GM12878 (cell line): ENCODE measurements around the gene MRPL49. TPM values are rescaled to one million over a fixed set of nuclear protein-coding genes. Genes with fewer than 3 reads are reported as not detected.

Experiments
- ATAC-seq: fragments of 200-7000 bp; cut with Tn5 transposase; 3 replicates; pipeline ENCODE4 v1.9.1; 2020; ENCODE audit warnings: mild to moderate bottlenecking, moderate library complexity
- BruUV-seq: library from RNA; stranded (reverse); fragments of 400-500 nt; replicated peaks from 2 replicates; lab custom pipeline; 2021; lab: Mats Ljungman, UMichigan
- CTCF ChIA-PET: fragments of 300-600 bp; sonication (Branson Sonifier 250); formaldehyde crosslinking; extraction: SDS; loops from one replicate; lab custom pipeline; 2021; ENCODE audit warnings: inconsistent platforms; lab: Yijun Ruan, JAX
- POLR2A ChIA-PET: fragments of 350-600 bp; formaldehyde crosslinking; extraction: SDS; loops from one replicate; lab custom pipeline; 2021; ENCODE audit warnings: inconsistent platforms; lab: Charles Lee
- RAD21 ChIA-PET: fragments of 300-600 bp; sonication (Branson Sonifier 250); formaldehyde crosslinking; loops from one replicate; lab custom pipeline; 2023; ENCODE audit warnings: antibody characterized with exemption; ENCODE audit not compliant: unreplicated experiment; lab: Charles Lee
- SMC1A ChIA-PET: fragments of 300-600 bp; sonication (Branson Sonifier 250); formaldehyde crosslinking; loops from one replicate; lab custom pipeline; 2023; ENCODE audit not compliant: unreplicated experiment, uncharacterized antibody; lab: Charles Lee
- DNase-seq: peaks from one replicate; pipeline ENCODE4 v3.0.0-alpha.2; 2011; ENCODE audit warnings: low read depth, low spot score
- FAIRE-seq: peaks from 3 replicates; lab custom pipeline; 2011; peaks lifted over from hg19 to GRCh38; lab: Jason Lieb, UNC
- H2AFZ ChIP-seq: 2 replicates; pipeline ENCODE4 v1.6.0; 2011; ENCODE audit warnings: low read depth, low read length, control low read depth; ENCODE audit not compliant: control insufficient read depth
- H3K27ac ChIP-seq: 2 replicates; pipeline ENCODE4 v1.5.1; 2011; ENCODE audit warnings: control low read depth; ENCODE audit not compliant: control insufficient read depth, insufficient read depth
- H3K27me3 ChIP-seq, 2 experiments: replicated peaks in 1 of 2; 2 replicates each; pipeline versions ENCODE4 v1.6.0 to v1.6.1; 2011; ENCODE audit warnings: low read length in 1 of 2; ENCODE audit not compliant: control insufficient read depth in 2 of 2, insufficient read depth in 2 of 2
- H3K36me3 ChIP-seq, 2 experiments: 2 replicates each; pipeline ENCODE4 v1.5.1; 2011; ENCODE audit warnings: low read length in 1 of 2; ENCODE audit not compliant: control insufficient read depth in 2 of 2, insufficient read depth in 2 of 2
- H3K4me1 ChIP-seq: 2 replicates; pipeline ENCODE4 v1.6.1; 2011; ENCODE audit warnings: mild to moderate bottlenecking, low read length, moderate library complexity, mixed read lengths; ENCODE audit not compliant: control insufficient read depth, insufficient read depth
- H3K4me2 ChIP-seq: 2 replicates; pipeline ENCODE4 v1.6.0; 2011; ENCODE audit warnings: control low read depth; ENCODE audit not compliant: control insufficient read depth, insufficient read depth
- H3K4me3 ChIP-seq: fragments of 200-600 bp; sonication (generic); 2 replicates; pipeline ENCODE4 v1.5.1; 2016
- H3K79me2 ChIP-seq: 2 replicates; pipeline ENCODE4 v1.6.0; 2011; ENCODE audit warnings: low read length; ENCODE audit not compliant: control insufficient read depth, insufficient read depth
- H3K9ac ChIP-seq: 2 replicates; pipeline ENCODE4 v1.8.0; 2011; ENCODE audit warnings: low read length, control low read depth, mixed read lengths; ENCODE audit not compliant: control insufficient read depth, insufficient read depth
- H3K9me3 ChIP-seq: replicated peaks from 3 replicates; pipeline ENCODE4 v1.5.1; 2011; ENCODE audit warnings: mild to moderate bottlenecking, low read length; ENCODE audit not compliant: control insufficient read depth, insufficient read depth
- H4K20me1 ChIP-seq: 2 replicates; pipeline ENCODE4 v1.6.0; 2011; ENCODE audit not compliant: control insufficient read depth, insufficient read depth
- CHD1 ChIP-seq: IDR thresholded peaks from 2 replicates; pipeline ENCODE4 v1.6.1; 2012; ENCODE audit warnings: low read depth, low read length, improper control_type of control experiment
- GABPA ChIP-seq: IDR thresholded peaks from 2 replicates; pipeline ENCODE4 v1.6.1; 2014; ENCODE audit warnings: antibody characterized with exemption, low read depth, mild to moderate bottlenecking, inconsistent platforms
- IKZF1 ChIP-seq: fragments of 450-650 bp; conservative IDR thresholded peaks from 2 replicates; pipeline ENCODE4 v1.6.1; 2017; ENCODE audit warnings: antibody characterized with exemption, mild to moderate bottlenecking
- JUND ChIP-seq: IDR thresholded peaks from 2 replicates; pipeline ENCODE4 v1.6.1; 2012; ENCODE audit warnings: low read depth, mild to moderate bottlenecking, low read length, improper control_type of control experiment, moderate library complexity
- KAT2A ChIP-seq: conservative IDR thresholded peaks from 2 replicates; pipeline ENCODE4 v1.6.1; 2011; ENCODE audit warnings: low read depth, low read length; ENCODE audit not compliant: control insufficient read depth
- MYC ChIP-seq: IDR thresholded peaks from 2 replicates; pipeline ENCODE4 v1.6.1; 2011; ENCODE audit warnings: mild to moderate bottlenecking, low read length, moderate library complexity, inconsistent platforms; ENCODE audit not compliant: insufficient read depth, insufficient replicate concordance, insufficient read length, severe bottlenecking
- NR2F1 ChIP-seq: fragments of 450-650 bp; conservative IDR thresholded peaks from 2 replicates; pipeline ENCODE4 v1.6.1; 2017; ENCODE audit warnings: mild to moderate bottlenecking
- PML ChIP-seq: IDR thresholded peaks from 2 replicates; pipeline ENCODE4 v1.6.1; 2012; ENCODE audit warnings: low read length, inconsistent platforms
- POLR2AphosphoS5 ChIP-seq: IDR thresholded peaks from 2 replicates; pipeline ENCODE4 v1.6.1; 2011; ENCODE audit warnings: mild to moderate bottlenecking, low read length, inconsistent platforms
- RB1 ChIP-seq: fragments of 450-650 bp; formaldehyde crosslinking; IDR thresholded peaks from 2 replicates; pipeline ENCODE4 v1.6.1; 2017; ENCODE audit warnings: mild to moderate bottlenecking, borderline replicate concordance
- RFX5 ChIP-seq: IDR thresholded peaks from 2 replicates; pipeline ENCODE4 v1.6.1; 2011; ENCODE audit warnings: low read depth, low read length, improper control_type of control experiment
- SREBF2 ChIP-seq: IDR thresholded peaks from 2 replicates; pipeline ENCODE4 v1.6.1; 2012; ENCODE audit warnings: mild to moderate bottlenecking, low read length
- TAF1 ChIP-seq: IDR thresholded peaks from 2 replicates; pipeline ENCODE4 v1.6.1; 2011; ENCODE audit warnings: mild to moderate bottlenecking, low read depth, low read length, borderline replicate concordance
- ZNF622 ChIP-seq: fragments of 450-650 bp; IDR thresholded peaks from 2 replicates; pipeline ENCODE4 v1.6.1; 2017; ENCODE audit warnings: mild to moderate bottlenecking, inconsistent platforms
- WGBS: methylation state at CpG from one replicate; pipeline ENCODE4 v1.1.6; 2016; ENCODE audit warnings: low lambda C conversion rate; ENCODE audit not compliant: insufficient replicate concordance, insufficient coverage; ENCODE audit errors: missing lambda C conversion rate; 5-methylcytosine and 5-hydroxymethylcytosine counted together
- in situ Hi-C: fragments of 300-500 bp; cut with MboI; formaldehyde crosslinking; loops from 9 replicates; pipeline ENCODE4 v1.14.3; 2018; ENCODE audit warnings: mixed read lengths
- intact Hi-C: fragments of 100-400 bp; cut with micrococcal nuclease; formaldehyde crosslinking; loops from one replicate; pipeline ENCODE4 v1.14.2; 2022; ENCODE audit not compliant: unreplicated experiment
- polyA plus RNA-seq, 11 experiments: library from polyadenylated mRNA; depleted of rRNA in 4 of 11; unstranded in 6 of 11; stranded (reverse) in 5 of 11; fragments of >200 nt; fragmentation: Nextera tagmentation in 4 of 11; fragmentation: Illumina TruSeq in 1 of 11; extraction: Ambion mirVana in 4 of 11; extraction: Trizol in 1 of 11; gene quantifications; 1 replicate in 1 of 11; 2 replicates in 10 of 11; pipeline versions ENCODE4 v1.2.1 to v1.2.3, GENCODE V29; 2011 to 2016; ENCODE audit warnings: inconsistent platforms in 2 of 11, missing spikeins in 2 of 11, low read depth in 1 of 11
- total RNA-seq, 4 experiments: library from RNA; depleted of rRNA in 3 of 4; stranded (reverse); fragments of >200 nt in 3 of 4; fragmentation: Illumina TruSeq in 1 of 4; extraction: Trizol in 1 of 4; gene quantifications; 2 replicates each; pipeline versions ENCODE4 v1.2.1 to v1.2.3, GENCODE V29; 2013 to 2021
- TF ChIP-seq, protein P1 (sequence below), 3 experiments: IDR thresholded peaks in 2 of 3; conservative IDR thresholded peaks in 1 of 3; 2 replicates each; pipeline ENCODE4 v1.5.1; 2011; ENCODE audit warnings: low read depth in 3 of 3, low read length in 3 of 3, mild to moderate bottlenecking in 3 of 3, control low read depth in 2 of 3, moderate library complexity in 2 of 3, inconsistent platforms in 1 of 3, mixed read lengths in 1 of 3; ENCODE audit not compliant: control insufficient read depth in 2 of 3, insufficient read depth in 1 of 3; ENCODE audit errors: extremely low read depth in 1 of 3

MRPL49 gene
- total and polyA plus RNA-seq, 10 of the 15 experiments (the other 5 are each of a cell fraction or from before 2014, with no cell fraction given) = 42.0 to 116 (median 71.7) TPM

DNA sequence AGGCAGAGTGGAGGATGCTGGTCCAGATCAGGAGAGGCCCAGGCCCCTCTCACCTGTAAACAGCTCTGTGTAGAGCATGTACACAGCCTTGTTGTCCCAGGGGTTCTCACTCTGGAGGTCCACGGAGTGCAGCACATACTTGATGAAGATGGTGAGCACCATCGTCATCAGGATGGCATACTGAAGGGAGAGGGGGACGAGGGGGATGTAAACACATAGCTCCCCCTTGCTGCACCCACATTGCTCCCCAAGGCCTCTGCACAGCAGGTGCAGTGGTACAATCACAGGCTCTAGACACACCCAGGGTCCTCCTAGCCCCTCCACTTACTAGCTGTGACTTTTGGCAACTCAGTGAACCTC is 9.3 kb downstream of the MRPL49 start:
- SMC1A ChIA-PET = interaction anchor here (1.0 to 2.3 kb wide), 4 partner anchors 9 to 199 kb away, joined by 3 to 10 read pairs (median 5); partner anchors contain the start of genes CAPN1, FAU and MRPL49
- TF ChIP-seq IKZF1 (no peak), POLR2AphosphoS5 (0 out of 2 replicates have a peak, but pooled peaks have one; percentile 26), RFX5 (no peak), KAT2A (no peak), PML (no peak), CHD1 (no peak)
- in situ Hi-C loops (no loop called here), intact Hi-C loops (loop anchor here (5.0 to 10.0 kb wide), 2 partner anchors 51 to 123 kb away; partner anchors contain the start of gene CAPN1)
- Histone ChIP-seq H3K79me2 (peaks cover 44% of the 10 kb centered on the region), H4K20me1 (0 out of 2 replicates have a peak, but pooled peaks cover 4% of the 10 kb centered on the region), H2AFZ (no peak overlapping the region), H3K27me3 (no peaks in the 10 kb centered on the region), H3K36me3 (peaks cover 21 to 36% of the 10 kb centered on the region in 2 experiments), H3K4me2 (peak overlapping the region; percentile 98), H3K9ac (peak overlapping the region; percentile 96; the same call in 1 of the 2 replicates), H3K27ac (peak overlapping the region; percentile 99), H3K4me1 (peaks cover 21% of the 10 kb centered on the region), H3K4me3 (peak overlapping the region; percentile 99; the same call in 1 of the 2 replicates), H3K9me3 (no peaks in the 10 kb centered on the region)
- BruUV-seq = no TSS peak
- CTCF ChIA-PET = interaction anchor here (0.8 to 6.7 kb wide), 6 partner anchors 10 to 198 kb away, joined by 3 to 40 read pairs (median 5); partner anchors contain the start of genes CAPN1, FAU, MRPL49 and ZNHIT2
- POLR2A ChIA-PET = interaction anchor here (0.6 to 1.4 kb wide), 6 partner anchors 10 to 793 kb away, joined by 3 to 6 read pairs (median 4); partner anchors contain the start of genes FAU and MRPL49
- no peak for ATAC-seq
- RAD21 ChIA-PET = interaction anchor here (1.0 to 2.4 kb wide), 6 partner anchors 9 to 50 kb away, joined by 3 to 9 read pairs (median 4); partner anchors contain the start of genes CAPN1, FAU, MRPL49 and TM7SF2
- DNase-seq = no peak
- FAIRE-seq = no peak
- whole genome bisulfite sequencing = 12% methylated on average over 3 of the region's 3 CpGs

DNA sequence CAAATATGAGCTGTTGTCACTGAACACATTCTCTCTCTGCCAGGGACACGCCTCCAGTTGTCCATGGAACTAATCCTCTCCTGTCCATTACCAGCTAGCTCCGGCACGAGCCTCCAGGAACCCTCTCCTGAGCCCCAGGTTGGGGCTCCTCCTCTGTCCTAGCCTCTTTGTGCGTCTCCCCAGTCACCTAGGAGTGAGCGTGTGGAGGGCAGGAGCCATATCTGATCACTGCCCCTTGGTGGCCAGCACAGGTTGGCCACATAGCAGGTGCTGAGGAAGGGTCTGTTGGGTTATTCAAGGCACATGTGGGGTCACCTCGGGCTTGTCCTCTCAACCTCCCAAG is 9.7 kb downstream of the MRPL49 start:
- H3K4me1 ChIP-seq = peaks cover 21% of the 10 kb centered on the region
- ChIA-PET POLR2A (interaction anchor here (0.6 to 2.1 kb wide), 4 partner anchors 10 to 141 kb away, joined by 3 to 16 read pairs (median 3); partner anchors contain the start of genes FAU and MRPL49), SMC1A (interaction anchor here (1.0 to 2.3 kb wide), 4 partner anchors 10 to 198 kb away, joined by 3 to 10 read pairs (median 5); partner anchors contain the start of genes CAPN1, FAU and MRPL49), RAD21 (interaction anchor here (1.0 to 2.4 kb wide), 6 partner anchors 10 to 50 kb away, joined by 3 to 9 read pairs (median 4); partner anchors contain the start of genes CAPN1, FAU, MRPL49 and TM7SF2), CTCF (interaction anchor here (0.6 to 6.7 kb wide), 7 partner anchors 11 to 216 kb away, joined by 3 to 40 read pairs (median 5); partner anchors contain the start of genes CAPN1, FAU, MRPL49 and ZNHIT2)
- DNase-seq = no peak
- peaks cover 18 to 33% of the 10 kb centered on the region in 2 experiments for H3K36me3 ChIP-seq
- H3K79me2 ChIP-seq = peaks cover 44% of the 10 kb centered on the region
- H3K9me3 ChIP-seq = no peaks in the 10 kb centered on the region
- no TSS peak for BruUV-seq
- H4K20me1 ChIP-seq = 0 out of 2 replicates have a peak, but pooled peaks cover 4% of the 10 kb centered on the region
- WGBS = 1% methylated on average over 6 of the region's 6 CpGs
- no peak for ATAC-seq
- H2AFZ ChIP-seq = no peak overlapping the region
- in situ Hi-C loops = no loop called here
- no peaks in the 10 kb centered on the region for H3K27me3 ChIP-seq
- H3K27ac ChIP-seq = peak overlapping the region; percentile 99
- peak; percentile 54 for FAIRE-seq
- H3K4me3 ChIP-seq = peak overlapping the region; percentile 99
- peak overlapping the region; percentile 98 for H3K4me2 ChIP-seq
- H3K9ac ChIP-seq = peak overlapping the region; percentile 96
- intact Hi-C loops = loop anchor here (5.0 to 10.0 kb wide), 2 partner anchors 50 to 123 kb away; partner anchors contain the start of gene CAPN1
- no peak for TF ChIP-seq SREBF2
- TF ChIP-seq NR2F1 = no peak
- no peak for TF ChIP-seq MYC
- TF ChIP-seq KAT2A = no peak
- TF ChIP-seq ZNF622 = no peak
- no peak for TF ChIP-seq RB1
- no peak for TF ChIP-seq TAF1
- TF ChIP-seq, protein P1, sequence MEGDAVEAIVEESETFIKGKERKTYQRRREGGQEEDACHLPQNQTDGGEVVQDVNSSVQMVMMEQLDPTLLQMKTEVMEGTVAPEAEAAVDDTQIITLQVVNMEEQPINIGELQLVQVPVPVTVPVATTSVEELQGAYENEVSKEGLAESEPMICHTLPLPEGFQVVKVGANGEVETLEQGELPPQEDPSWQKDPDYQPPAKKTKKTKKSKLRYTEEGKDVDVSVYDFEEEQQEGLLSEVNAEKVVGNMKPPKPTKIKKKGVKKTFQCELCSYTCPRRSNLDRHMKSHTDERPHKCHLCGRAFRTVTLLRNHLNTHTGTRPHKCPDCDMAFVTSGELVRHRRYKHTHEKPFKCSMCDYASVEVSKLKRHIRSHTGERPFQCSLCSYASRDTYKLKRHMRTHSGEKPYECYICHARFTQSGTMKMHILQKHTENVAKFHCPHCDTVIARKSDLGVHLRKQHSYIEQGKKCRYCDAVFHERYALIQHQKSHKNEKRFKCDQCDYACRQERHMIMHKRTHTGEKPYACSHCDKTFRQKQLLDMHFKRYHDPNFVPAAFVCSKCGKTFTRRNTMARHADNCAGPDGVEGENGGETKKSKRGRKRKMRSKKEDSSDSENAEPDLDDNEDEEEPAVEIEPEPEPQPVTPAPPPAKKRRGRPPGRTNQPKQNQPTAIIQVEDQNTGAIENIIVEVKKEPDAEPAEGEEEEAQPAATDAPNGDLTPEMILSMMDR (IDR thresholded peaks at IDR 0.05 in 2 of 3, conservative IDR thresholded peaks at IDR 0.05 in 1 of 3; ENCODE audit: control insufficient read depth in 2 of 3, extremely low read depth in 1 of 3, insufficient read depth in 1 of 3, low read depth in 3 of 3, low read length in 3 of 3) = no peak
- no peak for TF ChIP-seq GABPA
- no peak for TF ChIP-seq JUND
